Bone marrow (tissue), 2 donors: ENCODE measurements around the gene RPL7A.
A peak's percentile ranks its signal among the peaks of the same experiment; 100 is the strongest.
"Not testable (repeated sequence)": the region's sequence is repeated elsewhere in the genome, so short reads cannot be mapped to it uniquely, and the experiment has no call there.

ENCODE experiments used
- DNase-seq, 2 donors: peaks; one replicate each; lab custom pipeline; 2025; lab: John Stamatoyannopoulos, UW

Gene RPL7A

DNA sequence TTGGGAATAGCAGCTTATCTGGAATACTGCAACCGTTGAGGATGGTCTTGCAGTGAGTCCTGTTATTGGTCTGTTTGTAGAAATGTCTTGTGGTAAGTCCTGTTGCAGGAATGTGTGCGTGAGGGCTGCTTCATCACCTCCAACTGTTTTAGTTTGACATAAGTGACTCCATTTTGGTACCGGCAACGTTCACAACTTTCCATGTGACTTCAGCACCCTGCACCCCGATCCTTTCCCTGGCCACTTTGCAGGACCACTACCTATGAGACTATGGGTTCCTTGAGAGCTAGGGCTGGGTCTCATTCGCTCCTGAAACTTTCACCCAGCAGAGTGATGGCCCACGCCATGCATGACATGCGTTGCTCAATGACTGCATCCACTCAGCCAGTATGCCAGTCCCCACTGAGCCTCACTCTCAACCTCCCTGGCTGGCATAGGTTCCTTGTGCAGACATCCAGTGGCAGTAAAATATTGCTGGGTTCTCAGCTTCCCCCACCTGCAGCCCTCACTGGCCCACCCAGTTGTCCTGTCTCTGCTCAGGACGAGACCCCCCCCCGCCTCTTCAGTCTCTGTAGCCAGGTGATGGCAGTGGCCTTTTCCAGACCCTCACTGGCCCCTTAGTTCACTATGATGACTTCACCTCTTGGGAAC lies 20.1 kb upstream of the RPL7A start:
- no peak for DNase-seq

DNA sequence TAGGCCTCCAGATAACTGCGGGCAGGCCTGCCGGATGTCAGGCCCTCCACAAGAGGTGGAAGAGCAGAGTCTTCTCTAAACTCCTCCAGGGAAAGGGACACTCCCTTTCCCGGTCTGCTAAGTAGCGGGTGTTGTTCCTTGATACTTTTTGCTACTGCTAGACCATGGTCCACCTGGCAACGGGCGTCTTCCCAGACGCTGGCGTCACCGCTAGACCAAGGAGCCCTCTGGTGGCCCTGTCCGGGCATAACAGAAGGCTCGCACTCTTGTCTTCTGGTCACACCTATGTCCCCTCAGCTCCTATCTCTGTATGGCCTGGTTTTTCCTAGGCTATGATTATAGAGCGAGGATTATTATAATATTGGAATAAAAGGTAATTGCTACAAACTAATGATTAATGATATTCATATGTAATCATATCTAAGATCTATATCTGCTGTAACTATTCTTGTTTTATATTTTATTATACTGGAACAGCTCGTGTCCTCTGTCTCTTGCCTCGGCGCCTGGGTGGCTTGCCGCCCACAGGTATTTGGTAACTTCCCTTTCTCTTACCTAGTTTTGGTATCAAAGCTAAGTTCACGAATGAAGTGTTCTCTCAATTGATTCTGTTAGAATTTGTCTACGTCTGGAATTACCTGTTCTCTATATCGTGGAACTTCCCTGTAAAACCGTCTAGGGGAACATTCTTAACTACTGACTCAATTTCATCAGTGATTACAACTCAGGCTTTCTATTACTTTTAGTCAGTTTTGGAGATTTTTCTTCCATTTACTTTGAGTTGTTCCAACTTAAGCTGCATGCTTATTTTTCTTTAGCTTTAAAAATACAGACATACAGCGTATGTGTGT lies 18.5 kb upstream of the RPL7A start:
- DNase-seq: not testable (repeated sequence)

DNA sequence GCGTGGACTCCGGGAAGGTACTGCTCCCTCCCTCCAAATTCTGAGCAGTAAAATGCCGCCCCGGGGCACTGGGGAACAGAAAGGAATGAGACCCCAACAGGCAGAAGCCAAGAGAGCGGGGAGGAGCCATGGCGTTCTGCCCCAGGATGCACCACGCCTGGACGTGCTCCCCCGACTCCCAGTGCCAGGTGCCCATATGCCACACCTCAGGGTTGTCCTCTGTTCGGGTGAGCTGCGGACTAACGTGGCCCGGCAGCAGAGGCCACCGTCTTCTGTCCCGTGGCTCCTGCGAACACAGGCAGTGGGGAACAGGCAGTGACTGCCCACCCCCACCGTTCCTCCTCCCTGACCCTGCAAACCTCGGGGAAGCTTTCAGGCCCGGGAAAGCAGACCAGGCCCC lies 16.8 kb upstream of the RPL7A start:
- no peak for DNase-seq

DNA sequence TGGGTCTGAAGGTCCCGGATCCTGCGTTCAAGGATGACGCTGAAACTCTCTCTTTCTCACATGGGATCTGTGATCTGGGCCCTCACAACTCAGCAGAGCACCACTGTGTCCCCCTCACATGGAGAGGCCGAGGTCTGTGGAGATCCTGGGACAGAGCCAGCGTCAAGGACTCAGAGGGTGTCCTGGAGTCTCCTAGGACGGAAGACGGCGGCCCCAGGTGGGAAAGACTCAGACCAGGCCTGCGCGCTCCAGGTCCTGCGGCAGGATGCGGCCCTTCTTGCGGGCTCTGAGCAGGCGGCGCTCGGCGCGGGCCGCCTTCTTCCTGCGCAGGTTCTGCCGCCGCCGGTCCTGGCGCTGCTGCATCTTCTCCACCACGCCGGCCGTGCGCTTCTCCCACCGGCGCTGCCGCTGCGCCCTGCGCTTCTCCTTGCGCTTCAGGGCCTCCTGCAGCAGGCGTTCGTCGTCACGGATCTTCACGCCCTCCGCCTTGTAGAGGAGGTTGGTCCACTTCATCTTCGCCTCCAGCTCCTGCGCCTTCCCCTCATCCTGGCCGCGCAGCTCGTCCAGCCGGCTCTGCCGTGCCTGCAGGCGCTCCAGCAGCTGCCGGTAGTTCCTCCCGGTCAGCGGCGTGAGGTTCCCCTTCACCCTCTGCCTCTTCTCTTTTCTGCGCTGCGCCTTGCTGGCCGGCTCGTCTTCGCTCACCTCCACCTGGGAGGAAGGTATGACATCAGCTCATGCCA lies 16.2 kb upstream of the RPL7A start:
- no peak for DNase-seq

DNA sequence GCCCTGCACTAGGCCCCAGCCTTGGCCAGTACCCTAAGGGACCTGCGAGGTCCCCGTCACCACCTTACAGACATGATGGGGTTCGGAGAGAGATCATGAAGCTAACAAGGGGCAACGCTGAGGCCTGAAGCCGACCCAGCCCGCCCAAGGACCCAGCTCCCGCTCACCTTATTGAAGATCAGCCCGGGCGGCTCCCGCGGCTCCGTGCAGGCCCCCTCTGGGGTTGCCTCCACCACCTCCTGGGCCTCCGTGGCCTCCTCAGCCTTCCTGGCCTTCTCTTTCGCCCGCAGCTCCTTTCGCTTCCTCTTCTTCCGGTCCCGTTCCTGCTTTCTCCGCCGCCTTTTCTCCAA lies 15.7 kb upstream of the RPL7A start:
- DNase-seq: no peak

DNA sequence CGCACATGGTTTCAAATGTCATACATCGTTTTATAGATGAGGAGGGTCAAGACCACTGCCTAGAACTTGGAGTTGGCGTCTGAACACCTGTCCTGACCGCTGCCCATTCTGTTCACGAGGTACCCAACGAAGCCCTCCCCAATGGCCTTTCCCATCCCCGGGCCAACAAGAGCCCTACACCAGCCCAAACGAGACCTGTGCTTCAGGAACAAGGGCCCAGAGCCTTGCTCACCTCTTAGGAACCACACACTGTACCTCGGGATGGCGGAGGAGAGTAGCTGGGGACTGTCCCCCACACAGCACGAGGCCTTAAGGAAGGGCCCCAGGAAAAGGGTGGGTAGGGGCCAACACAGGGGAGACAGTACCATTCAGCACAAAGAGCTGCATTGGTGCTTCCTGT lies 15.0 kb upstream of the RPL7A start:
- no peak for DNase-seq

DNA sequence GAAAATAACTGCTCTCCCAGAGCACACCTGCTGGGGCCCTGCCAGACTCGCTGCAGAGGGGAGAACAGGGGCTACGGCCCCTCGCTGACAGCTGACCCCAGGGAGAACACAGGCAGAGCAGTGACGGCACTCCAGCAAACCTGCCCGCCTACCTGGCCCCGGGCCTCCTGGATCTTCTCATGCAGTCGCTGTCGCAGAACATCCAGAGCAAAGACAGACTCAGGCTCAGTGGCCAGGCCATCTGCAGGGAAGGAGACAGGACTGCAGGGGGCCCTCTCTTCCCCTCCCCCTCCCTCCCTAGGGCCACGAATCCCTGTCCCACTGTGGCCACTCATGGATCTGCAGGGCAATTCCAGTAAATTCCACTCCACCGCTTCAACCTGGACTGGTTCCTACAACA lies 14.5 kb upstream of the RPL7A start:
- DNase-seq: no peak

DNA sequence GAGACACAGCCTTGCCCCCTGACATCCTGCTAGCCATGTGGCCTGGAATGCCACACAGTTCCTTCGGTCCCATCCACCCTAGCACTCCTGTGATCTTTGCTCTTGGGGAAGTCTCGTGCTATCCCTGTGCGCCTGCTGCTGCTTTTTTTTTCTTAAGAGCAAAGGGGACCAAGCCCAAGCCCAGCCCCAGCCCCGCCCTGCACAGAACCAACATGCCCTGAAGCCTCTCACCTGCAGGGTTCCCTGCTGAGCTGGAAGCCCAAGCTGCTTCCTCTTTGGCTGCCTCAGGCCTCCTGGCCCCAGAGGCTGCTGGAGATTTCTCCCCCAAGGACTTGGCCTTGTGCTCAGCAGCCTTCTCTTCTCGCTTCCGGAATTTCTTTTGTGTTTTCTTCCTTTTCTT lies 13.9 kb upstream of the RPL7A start:
- DNase-seq: no peak

DNA sequence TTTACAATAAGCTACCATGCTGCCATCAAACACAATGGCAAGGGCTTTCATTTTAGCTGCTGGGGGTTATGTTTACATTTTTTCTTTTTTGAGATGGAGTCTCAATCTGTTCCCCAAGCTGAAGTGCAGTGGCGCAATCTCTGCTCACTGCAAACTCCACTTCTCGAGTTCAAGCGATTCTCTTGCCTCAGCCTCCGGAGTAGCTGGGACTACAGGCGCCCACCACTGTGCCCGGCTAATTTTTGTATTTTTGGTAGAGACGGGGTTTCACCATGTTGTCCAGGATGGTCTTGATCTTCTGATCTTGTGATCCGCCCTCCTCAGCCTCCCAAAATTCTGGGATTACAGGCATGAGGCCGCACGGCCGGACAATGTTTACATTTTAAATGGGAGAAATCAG lies 13.1 kb upstream of the RPL7A start:
- DNase-seq: not testable (repeated sequence)

DNA sequence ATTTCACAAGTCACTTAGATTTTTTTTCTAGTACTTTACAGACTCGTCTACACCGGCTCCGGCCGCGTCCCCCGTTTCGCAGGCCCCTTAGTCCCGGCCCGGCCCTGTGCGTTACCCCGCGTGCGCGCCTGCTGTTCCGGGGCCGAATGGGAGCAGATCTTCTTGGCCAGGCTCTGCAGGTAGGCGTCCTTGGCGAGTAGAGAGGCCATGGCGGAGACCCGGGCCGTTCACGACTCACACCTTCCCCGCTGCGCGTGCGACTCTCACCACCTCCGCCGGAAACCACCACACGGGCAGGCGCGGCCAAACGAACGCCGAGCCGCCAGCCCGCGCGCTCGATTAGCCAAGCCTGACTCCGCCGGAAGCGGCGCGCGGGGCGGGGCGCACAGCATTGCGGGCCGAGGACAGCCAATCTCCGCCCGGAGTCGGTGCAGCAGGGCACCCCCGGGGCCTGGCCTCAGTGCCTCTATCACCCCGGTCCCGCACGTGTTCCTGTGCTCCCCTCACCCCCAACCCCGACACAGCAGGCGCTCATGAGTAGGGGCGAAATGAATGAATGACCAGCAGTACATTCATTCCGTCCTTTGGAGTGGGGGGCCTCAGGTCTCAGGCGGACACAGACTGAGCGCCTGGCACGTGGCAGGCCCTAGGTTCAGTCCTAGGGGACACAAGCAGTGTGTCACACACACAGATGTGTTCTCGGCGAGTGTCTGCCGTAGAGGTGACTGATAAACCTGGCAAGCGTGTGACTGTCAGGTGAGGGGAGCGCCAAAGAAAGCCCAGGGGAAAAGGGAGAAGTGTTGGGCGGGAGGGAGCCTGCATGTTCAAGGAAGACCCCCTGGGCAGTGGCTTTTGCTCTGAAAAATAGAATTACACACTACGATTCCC lies 11.8 kb upstream of the RPL7A start, which contains the start of gene SURF6:
TSS of gene SURF6 (minus strand) at position 265 of the 888 bp plus-strand sequence. CDS start at position 209, 56 bp downstream.
- DNase-seq: peak; percentile 61 to 85

DNA sequence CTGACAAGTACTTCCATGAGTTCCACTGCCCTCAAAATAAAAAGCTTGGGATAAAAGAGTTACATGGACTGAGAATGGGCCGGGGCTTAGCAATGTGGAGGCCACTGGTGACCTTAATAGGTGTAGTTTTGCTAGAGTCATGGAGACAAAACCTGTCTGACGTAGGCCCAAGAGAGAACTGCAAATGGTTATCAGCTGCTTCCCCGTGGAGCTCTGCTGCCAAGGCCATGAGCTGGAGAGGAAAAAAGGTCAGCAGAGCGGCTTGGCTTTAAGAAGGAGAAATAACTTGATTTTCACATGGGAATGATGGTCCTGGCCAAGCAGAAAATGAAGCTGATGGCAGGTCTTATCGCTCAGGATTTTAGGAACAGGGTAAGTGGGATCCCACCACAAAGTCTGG lies 8.4 kb upstream of the RPL7A start:
- DNase-seq: no peak

DNA sequence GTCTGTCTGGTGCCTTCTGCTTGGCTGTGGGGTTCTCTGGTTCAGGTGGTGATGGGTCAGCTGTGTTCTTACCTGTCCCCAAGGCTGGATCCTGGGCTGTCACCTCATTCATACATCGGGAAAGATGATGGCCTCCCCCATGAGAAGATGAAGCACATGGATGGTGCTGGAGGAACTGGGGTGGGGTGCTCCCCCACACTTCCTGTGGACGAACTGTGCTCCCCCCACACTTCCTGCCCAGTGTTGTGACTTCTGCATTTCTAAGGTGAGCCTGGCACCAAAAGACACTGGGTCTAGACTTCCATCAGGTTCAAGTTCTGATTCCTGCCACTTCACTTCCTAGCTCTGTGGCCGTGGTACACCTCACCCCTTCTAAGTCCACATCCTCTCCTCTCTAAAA lies 7.8 kb upstream of the RPL7A start:
- DNase-seq: peak in 1 of 2 donors; percentile 14

DNA sequence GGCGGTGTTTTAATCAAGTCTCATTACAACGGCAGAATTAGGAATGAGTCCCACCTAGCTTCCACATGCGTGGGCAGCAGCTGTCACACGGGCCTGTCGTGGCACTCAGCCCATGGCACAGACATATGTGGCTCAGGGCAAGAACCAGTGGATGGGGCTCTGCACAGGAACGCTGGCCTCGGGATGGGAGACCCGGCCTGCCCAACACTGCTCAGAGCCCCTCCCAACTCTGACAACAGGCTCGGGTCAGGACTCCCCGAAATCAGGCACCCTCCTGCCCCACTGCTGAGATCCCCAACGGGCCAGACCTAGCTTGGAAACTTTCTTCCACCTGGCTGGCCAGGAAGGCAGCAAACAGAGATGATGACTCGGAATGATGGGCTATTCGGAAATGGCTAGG lies 7.1 kb upstream of the RPL7A start:
- DNase-seq: no peak

DNA sequence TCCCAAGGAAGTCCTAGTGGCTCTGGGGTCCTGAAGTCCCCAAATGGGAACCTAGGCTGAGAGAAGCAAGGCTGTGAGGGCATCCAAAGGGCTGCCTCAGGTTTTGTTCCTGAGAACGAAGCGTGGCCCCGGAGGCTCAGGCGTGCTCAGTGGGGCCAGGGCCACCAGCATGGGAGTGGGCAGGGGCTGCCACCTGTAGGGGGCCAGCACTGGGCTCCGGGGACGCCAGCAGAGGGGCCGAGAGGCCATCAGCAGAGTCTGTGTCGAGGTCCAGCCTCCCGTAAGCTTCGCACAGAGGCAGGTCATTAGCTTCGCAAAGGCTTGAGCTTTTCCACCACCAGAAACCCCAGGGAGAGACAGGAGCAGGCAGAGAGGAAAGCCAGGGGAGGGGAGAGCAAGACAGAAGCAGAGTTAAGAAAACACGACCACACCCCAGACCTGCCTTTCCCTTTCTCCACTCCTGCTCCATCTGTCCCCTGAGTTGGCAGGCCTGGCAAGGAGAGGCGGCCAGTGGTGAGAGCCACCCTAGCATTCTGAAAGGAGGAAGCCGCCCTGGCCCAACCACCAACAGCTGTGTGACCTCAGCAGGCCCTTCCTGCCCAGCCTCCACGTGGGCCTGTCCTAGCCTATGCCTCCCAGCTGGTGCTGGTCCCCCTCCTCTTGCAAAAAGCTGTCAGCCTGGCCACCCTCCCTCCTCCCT lies 6.5 kb upstream of the RPL7A start:
- DNase-seq: peak in 1 of 2 donors; percentile 13

DNA sequence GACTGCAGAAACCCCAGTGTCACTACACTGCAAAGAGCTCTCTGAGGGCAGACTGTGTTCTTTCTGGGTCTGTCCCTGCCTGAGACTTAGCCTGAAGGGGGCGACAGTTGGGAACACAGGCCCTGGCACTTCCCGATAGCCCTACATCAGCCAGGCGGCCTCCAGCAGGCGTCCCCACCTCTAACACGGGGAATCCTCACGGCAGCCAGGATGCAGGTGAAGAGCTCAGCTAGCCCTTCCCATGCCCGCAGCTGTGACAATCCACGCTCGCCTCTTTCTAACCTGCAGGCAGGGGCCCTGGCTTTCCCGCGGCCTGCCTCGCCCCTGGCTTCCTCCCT lies 6.0 kb upstream of the RPL7A start:
- no peak for DNase-seq

DNA sequence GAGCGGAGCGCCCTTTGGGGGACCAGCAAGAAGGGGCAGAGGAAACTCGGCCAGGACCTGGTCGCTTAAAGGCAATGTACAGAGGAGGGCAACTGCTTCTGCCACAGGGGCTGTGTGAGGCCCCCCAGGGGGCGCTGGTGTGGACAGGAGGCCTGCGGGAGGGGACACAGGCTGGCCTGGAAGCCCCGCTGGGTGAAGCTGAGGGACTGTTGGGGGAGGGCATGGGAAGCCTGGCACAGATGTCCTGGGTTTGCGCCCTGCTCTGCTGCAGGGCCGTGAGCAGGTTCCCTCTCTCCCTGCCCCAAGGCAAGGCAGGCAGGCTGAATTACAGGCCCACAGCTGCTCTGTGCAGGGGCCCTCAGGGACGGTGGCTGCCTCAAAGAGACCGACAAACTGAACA lies 5.4 kb upstream of the RPL7A start:
- DNase-seq: no peak

DNA sequence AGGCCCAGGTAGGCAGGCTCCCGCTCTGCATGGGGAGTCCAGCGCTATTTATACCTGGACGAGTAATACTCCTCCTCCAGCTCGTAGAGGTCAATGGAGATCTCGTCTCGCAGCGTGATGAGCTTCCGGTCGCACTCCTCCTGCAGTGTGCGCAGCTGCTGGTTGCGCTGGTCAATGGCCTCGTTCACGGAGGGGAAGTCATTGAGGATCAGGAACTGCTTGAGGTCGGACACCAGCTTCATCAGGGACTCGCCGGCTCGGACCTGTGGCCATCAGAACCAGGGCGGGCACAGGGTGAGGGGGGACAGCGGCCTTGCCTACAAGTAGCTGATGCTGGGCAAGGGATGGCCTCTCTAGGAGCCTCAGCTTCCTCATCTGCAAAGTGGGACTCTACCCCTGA lies 3.9 kb upstream of the RPL7A start:
- no peak for DNase-seq

DNA sequence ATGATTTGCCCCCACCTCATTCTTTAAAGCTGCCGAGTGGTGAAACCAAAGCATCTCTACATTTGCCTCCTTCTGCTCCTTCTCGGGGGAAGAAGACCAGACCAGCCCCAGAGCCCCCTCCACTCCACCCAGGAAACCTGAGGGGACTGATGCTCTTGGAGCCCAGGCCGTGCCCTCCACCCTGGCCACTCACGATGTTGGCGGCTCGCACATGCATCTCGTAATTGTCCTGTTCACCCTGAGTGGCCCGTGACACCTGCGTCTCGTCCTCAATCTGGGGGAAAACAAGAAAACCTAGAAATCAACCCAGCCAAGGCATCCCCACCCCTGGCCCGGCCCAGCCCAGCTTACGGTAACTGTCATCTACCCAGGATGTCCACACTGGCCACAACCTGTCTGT lies 3.0 kb upstream of the RPL7A start:
- DNase-seq: no peak

DNA sequence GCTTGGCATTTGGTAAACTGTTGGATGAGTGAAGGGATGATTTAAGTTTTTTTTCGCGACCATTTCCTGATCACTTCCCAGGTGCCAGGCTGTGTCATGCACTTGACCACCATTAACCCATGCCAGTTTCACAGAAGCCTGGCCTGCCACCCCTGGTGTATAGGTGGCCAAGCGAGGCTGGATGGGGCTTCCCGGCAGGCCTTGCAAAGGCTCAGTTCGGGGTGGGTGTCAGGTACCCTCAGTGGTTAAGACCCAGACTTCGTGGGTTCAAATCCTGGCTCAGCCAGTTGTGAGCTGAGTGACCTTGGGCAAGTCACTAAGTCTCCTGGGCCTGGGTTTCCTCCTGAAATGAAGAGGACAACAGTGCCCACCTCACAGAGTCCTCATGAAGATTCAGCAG lies 2.4 kb upstream of the RPL7A start:
- no peak for DNase-seq

DNA sequence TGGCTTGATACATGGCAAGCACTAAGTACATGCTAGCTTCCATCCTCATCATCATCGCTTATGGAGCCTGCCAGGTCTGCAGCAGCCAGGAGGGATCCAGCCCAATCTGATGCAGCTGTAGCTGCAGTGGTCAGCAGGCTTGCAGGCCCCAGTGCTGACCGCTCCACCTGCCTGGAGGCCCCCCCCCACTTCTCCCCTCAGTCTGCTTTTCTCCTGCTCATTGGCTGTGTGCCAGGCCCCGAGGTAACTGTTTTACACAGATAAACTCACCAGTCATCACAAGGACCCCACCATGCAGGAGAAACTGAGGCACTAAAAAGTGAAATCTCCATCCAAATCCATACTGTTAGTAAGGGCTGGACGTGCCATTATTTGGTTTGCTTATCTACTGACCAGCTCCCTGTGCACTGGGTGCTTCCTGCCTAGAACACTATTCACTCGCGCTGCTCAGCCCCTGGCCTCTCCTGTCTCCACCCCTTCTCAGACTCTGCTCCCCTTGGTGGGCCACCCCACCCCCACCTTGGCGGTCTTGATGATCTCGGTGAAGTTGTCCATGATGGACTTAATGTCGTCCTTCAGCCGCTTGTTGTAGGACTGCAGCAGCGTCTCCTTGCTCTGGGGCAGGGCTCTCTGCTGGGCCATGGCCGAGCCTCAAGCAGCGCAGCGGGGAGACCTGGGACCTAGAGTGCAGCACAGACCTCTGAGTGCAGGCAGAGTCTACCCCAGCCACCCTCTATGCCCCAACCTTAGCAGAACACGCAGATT lies 1.8 kb upstream of the RPL7A start:
- DNase-seq: no peak

DNA sequence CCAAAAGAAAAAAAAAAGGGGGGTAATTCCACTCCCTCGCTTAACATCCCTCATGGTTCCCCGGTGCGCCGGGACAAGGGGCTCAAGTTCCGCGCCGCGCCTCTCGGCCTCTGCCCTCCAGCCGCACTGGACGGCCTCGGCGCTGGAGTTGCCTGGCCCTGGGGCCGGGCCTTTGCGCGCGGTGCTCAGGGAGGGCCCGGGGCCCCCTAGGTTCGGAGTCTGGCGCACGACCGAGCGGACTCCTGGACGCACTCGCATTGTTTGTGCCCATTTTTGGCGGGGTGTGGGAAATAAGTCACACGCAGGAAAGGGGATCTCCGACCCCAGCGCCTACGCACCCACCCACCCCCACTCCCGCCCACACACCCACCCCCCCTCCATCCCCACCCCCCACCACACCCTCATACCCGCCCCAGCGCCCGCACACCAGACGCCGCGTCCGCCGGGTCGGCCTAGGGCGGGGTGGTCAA lies 468 bp upstream of the RPL7A start:
- DNase-seq: no peak
